PFSK-1 (cell line): ENCODE results near the gene NKAIN2.

Experiments used
- POLR2AphosphoS5 ChIP-seq: IDR thresholded peaks from 2 replicates; pipeline ENCODE4 v1.6.1; 2012; ENCODE audit warnings: low read depth, mild to moderate bottlenecking, control low read depth, low read length, moderate library complexity
- REST ChIP-seq, 2 experiments: IDR thresholded peaks; 2 replicates each; pipeline versions ENCODE4 v1.6.1 to v1.8.0; 2011 to 2012; ENCODE audit warnings: low read depth in 2 of 2, low read length in 2 of 2, control low read depth in 1 of 2, inconsistent platforms in 1 of 2, mild to moderate bottlenecking in 1 of 2, moderate library complexity in 1 of 2; ENCODE audit not compliant: insufficient read depth in 1 of 2
- SIN3A ChIP-seq: IDR thresholded peaks from 2 replicates; pipeline ENCODE4 v1.6.1; 2012; ENCODE audit warnings: mild to moderate bottlenecking, low read length, moderate library complexity, borderline replicate concordance; ENCODE audit not compliant: insufficient read depth
- TAF1 ChIP-seq: IDR thresholded peaks from 2 replicates; pipeline ENCODE4 v1.6.1; 2012; ENCODE audit warnings: low read length, control low read depth, borderline replicate concordance; ENCODE audit not compliant: insufficient read depth

GRCh38 chr6:124193132-124193531 is 389.5 kb downstream of the NKAIN2 start:
- TF ChIP-seq POLR2AphosphoS5 (no peak), SIN3A (no peak), TAF1 (no peak), REST (IDR thresholded peaks at IDR 0.05; ENCODE audit: insufficient read depth in 1 of 2, low read depth in 2 of 2, low read length in 2 of 2) (no peak)
